IPS-18a (cell line): ENCODE data around the gene FNTB.

Experiments used
- H3K27ac ChIP-seq: one replicate; pipeline ENCODE4 v1.5.1; 2013; ENCODE audit warnings: low read length
- H3K27me3 ChIP-seq: one replicate; pipeline ENCODE4 v1.6.1; 2013; ENCODE audit warnings: mild to moderate bottlenecking, low read length; ENCODE audit not compliant: control insufficient read depth, insufficient read depth
- H3K36me3 ChIP-seq: one replicate; pipeline ENCODE4 v1.6.1; 2013; ENCODE audit warnings: low read depth, low read length; ENCODE audit not compliant: control insufficient read depth
- H3K4me1 ChIP-seq: one replicate; pipeline ENCODE4 v1.6.1; 2013; ENCODE audit warnings: low read depth, low read length; ENCODE audit not compliant: control insufficient read depth
- H3K4me3 ChIP-seq: one replicate; pipeline ENCODE4 v1.5.1; 2013; ENCODE audit warnings: low read length
- H3K9ac ChIP-seq: one replicate; pipeline ENCODE4 v1.6.1; 2013; ENCODE audit warnings: mild to moderate bottlenecking, low read length, moderate library complexity
- H3K9me3 ChIP-seq: one replicate; pipeline ENCODE4 v1.6.1; 2013; ENCODE audit warnings: low read depth, low read length; ENCODE audit not compliant: control insufficient read depth

Gene FNTB

GRCh38 chr14:64954491-64955240, 32.0 kb upstream of the FNTB start:
- Histone ChIP-seq H3K36me3 (peaks cover 6% of the 10 kb centered on the region), H3K9me3 (no peaks in the 10 kb centered on the region), H3K27ac (no peak overlapping the region), H3K27me3 (no peaks in the 10 kb centered on the region), H3K4me3 (no peak overlapping the region), H3K9ac (no peak overlapping the region), H3K4me1 (peaks cover 24% of the 10 kb centered on the region)

DNA sequence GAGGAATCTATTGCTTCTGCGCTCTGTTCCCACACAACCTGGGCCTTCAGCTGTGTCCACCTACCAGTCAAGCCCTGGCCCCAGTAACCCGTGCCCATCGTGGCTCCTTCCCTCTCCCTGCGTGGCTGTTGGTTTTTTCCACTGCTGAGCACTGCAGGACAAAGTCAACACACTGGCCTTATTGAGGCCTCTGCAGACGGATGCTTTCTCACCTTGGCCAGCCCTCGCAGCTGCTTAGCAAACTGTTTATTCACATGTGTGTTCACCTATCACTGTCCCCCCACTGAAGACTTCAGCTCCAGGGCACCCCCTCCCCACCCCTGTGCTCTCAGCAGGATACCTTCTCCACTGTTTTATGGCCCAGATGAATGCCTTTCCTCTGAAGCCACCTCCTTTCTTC, 31.4 kb upstream of the FNTB start:
- H3K4me3 ChIP-seq: no peak overlapping the region
- H3K27ac ChIP-seq: no peak overlapping the region
- H3K9me3 ChIP-seq: no peaks in the 10 kb centered on the region
- H3K9ac ChIP-seq: no peak overlapping the region
- H3K36me3 ChIP-seq: peaks cover 6% of the 10 kb centered on the region
- no peaks in the 10 kb centered on the region for H3K27me3 ChIP-seq
- H3K4me1 ChIP-seq: peaks cover 27% of the 10 kb centered on the region

DNA sequence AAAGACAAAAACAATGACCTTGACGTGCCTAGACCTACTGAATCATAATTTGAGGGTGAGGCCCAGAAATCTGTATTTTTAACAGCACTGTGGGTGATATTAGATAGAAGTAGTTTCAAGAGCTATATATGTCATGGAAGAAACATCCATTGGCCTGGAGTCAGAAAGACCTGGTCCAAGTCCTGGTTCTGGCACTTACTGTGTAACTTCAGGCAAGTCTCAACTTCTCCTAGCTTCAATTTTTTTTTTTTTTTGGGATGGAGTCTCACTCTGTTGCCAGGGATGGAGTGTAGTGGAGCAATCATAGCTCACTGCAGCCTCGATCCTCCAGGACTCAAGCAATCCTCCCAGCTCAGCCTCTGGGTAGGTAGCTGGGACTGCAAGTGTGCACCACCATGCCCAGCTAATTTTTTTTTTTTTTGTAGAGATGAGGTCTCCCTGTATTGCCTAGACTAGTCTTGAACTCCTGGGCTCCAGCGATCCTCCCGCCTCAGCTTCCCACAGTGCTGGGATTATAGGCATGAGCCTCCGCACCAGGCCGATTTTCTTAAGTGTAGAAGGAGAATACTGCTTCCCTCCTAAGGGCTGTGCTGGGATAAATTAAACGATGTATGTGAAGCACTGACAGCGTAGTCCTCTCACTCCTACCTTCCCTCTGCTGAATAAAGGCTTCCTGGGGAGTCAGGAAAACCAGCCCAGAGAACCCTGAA, 29.8 kb upstream of the FNTB start:
- H3K9me3 ChIP-seq: no peaks in the 10 kb centered on the region
- no peak overlapping the region for H3K27ac ChIP-seq
- H3K4me3 ChIP-seq: no peak overlapping the region
- H3K9ac ChIP-seq: no peak overlapping the region
- peaks cover 31% of the 10 kb centered on the region for H3K4me1 ChIP-seq
- no peaks in the 10 kb centered on the region for H3K27me3 ChIP-seq
- H3K36me3 ChIP-seq: no peaks in the 10 kb centered on the region

DNA sequence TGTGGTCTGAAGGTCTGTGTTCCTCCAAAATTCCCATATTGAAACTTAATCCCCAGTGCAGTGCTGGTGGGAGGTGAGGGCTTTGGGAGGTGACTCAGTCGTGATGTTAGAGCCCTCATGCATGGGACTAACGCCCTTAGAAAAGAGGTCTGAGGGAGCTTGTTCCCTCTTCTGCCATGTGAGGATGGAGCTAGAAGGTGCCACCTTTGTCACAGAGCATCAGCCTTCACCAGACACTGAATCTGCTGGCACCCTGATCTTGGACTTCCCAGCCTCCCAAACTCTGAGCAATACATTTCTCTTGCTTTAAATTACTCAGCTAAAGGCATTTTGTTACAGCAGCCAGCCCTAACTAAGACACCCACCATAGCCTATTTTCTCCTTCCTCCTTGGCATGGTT, 28.5 kb upstream of the FNTB start:
- Histone ChIP-seq H3K27ac (no peak overlapping the region), H3K9ac (no peak overlapping the region), H3K27me3 (no peaks in the 10 kb centered on the region), H3K36me3 (no peaks in the 10 kb centered on the region), H3K9me3 (no peaks in the 10 kb centered on the region), H3K4me3 (no peak overlapping the region), H3K4me1 (peaks cover 31% of the 10 kb centered on the region)

DNA sequence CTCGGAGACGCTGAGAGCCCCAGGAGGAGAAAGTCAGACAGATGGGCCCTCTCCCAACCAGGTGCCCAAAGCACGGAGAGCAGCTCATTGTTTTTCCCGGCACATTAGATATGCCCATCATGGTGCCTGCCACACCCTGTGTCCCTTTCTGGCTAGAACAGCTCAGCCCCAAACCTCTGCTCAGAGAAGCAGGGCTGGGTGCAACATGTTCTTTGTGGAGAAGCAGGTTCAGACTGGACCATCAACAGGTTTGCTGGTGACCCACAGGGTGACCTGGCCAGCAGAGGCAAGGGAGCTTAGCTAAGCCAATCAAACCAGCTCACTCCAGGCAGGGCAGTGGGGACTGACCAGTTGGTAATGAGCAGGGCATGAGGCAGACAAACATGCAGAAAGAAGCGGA, 28.0 kb upstream of the FNTB start:
- Histone ChIP-seq H3K36me3 (no peaks in the 10 kb centered on the region), H3K27me3 (no peaks in the 10 kb centered on the region), H3K27ac (no peak overlapping the region), H3K9me3 (no peaks in the 10 kb centered on the region), H3K4me3 (no peak overlapping the region), H3K9ac (no peak overlapping the region), H3K4me1 (peaks cover 31% of the 10 kb centered on the region)

DNA sequence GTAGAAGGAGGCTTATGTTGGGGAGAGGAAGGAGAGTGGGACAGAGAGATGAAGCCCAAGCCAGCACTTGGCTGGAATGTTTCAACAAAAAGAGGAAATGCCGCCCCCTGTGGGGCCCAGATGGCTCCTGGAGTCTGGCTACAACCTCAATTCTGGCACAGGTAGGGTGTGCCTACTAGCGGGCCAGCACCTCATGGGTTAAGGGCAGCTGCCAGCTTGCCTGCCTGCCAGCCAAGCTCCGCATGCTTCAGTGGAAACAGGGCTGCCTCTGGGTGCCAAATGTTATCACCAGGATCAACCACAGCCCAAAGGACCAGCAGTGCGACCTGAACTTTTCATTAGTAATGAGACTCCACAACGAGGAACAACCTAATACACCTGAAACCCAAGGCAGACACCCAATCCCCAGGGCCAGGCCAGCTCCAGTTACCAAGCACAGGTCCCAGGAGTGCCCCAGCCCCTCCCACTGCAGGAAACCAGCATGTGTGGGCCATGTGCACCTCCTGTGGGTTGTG, 25.9 kb upstream of the FNTB start:
- Histone ChIP-seq H3K27ac (no peak overlapping the region), H3K9ac (no peak overlapping the region)

GRCh38 chr14:64963611-64964010, 23.1 kb upstream of the FNTB start:
- no peaks in the 10 kb centered on the region for H3K9me3 ChIP-seq
- no peak overlapping the region for H3K27ac ChIP-seq
- H3K4me3 ChIP-seq: no peak overlapping the region
- no peaks in the 10 kb centered on the region for H3K36me3 ChIP-seq
- H3K9ac ChIP-seq: no peak overlapping the region
- no peaks in the 10 kb centered on the region for H3K27me3 ChIP-seq
- peaks cover 13% of the 10 kb centered on the region for H3K4me1 ChIP-seq

More for the DNA sequence above, 25.9 kb upstream of the FNTB start:
- H3K27me3 ChIP-seq: no peaks in the 10 kb centered on the region
- no peaks in the 10 kb centered on the region for H3K36me3 ChIP-seq
- H3K9me3 ChIP-seq: no peaks in the 10 kb centered on the region
- H3K4me3 ChIP-seq: no peak overlapping the region
- peaks cover 24% of the 10 kb centered on the region for H3K4me1 ChIP-seq

- Histone ChIP-seq H3K9ac (no peak overlapping the region), H3K36me3 (no peaks in the 10 kb centered on the region), H3K4me3 (no peak overlapping the region), H3K4me1 (peaks cover 17% of the 10 kb centered on the region), H3K27ac (no peak overlapping the region), H3K9me3 (no peaks in the 10 kb centered on the region), H3K27me3 (peaks cover 3% of the 10 kb centered on the region)
Observed at GRCh38 chr14:64965356-64966000, 21.2 kb upstream of the FNTB start.

DNA sequence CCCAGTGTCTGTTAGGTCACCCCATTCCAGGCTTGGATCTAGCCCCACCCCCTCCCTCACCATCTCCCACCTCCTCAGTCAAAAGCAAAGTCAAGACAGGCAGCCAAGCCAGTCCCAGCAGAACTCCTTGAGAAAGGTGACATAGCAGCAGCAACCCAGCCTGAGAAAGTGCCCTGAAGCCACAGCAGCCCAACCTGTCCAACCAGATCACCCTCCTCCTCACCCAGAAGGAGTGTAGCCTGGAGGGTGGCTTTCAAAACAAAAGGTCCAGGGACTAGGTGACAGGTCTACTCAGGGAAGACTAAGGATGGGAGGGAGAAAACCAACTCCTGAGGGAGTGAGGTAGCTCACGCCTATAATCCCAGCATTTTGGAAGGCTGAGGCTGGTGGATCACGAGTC, 19.7 kb upstream of the FNTB start:
- H3K9ac ChIP-seq: no peak overlapping the region
- no peak overlapping the region for H3K27ac ChIP-seq

GRCh38 chr14:64968167-64968566, 18.5 kb upstream of the FNTB start:
- Histone ChIP-seq H3K4me1 (peaks cover 21% of the 10 kb centered on the region), H3K9ac (no peak overlapping the region), H3K36me3 (no peaks in the 10 kb centered on the region), H3K9me3 (no peaks in the 10 kb centered on the region), H3K4me3 (no peak overlapping the region), H3K27ac (no peak overlapping the region), H3K27me3 (peaks cover 22% of the 10 kb centered on the region)

More for the DNA sequence above, 19.7 kb upstream of the FNTB start:
- Histone ChIP-seq H3K4me3 (no peak overlapping the region), H3K9me3 (no peaks in the 10 kb centered on the region), H3K4me1 (peaks cover 21% of the 10 kb centered on the region), H3K27me3 (peaks cover 14% of the 10 kb centered on the region), H3K36me3 (no peaks in the 10 kb centered on the region)

- Histone ChIP-seq H3K27me3 (peaks cover 25% of the 10 kb centered on the region), H3K36me3 (no peaks in the 10 kb centered on the region), H3K27ac (no peak overlapping the region), H3K4me1 (peaks cover 21% of the 10 kb centered on the region), H3K4me3 (no peak overlapping the region), H3K9ac (no peak overlapping the region), H3K9me3 (no peaks in the 10 kb centered on the region)
Observed at GRCh38 chr14:64968651-64969050, 18.0 kb upstream of the FNTB start.
